ENCODE results near the gene NLRP12. TPM values are rescaled to one million over a fixed set of nuclear protein-coding genes. Genes with fewer than 3 reads are reported as not detected.
"Not testable (repeated sequence)": the region's sequence is repeated elsewhere in the genome, so short reads cannot be mapped to it uniquely, and the experiment has no call there.

Gene NLRP12
- total RNA-seq, 1 donor from 2014 or later: 1.7 TPM

DNA sequence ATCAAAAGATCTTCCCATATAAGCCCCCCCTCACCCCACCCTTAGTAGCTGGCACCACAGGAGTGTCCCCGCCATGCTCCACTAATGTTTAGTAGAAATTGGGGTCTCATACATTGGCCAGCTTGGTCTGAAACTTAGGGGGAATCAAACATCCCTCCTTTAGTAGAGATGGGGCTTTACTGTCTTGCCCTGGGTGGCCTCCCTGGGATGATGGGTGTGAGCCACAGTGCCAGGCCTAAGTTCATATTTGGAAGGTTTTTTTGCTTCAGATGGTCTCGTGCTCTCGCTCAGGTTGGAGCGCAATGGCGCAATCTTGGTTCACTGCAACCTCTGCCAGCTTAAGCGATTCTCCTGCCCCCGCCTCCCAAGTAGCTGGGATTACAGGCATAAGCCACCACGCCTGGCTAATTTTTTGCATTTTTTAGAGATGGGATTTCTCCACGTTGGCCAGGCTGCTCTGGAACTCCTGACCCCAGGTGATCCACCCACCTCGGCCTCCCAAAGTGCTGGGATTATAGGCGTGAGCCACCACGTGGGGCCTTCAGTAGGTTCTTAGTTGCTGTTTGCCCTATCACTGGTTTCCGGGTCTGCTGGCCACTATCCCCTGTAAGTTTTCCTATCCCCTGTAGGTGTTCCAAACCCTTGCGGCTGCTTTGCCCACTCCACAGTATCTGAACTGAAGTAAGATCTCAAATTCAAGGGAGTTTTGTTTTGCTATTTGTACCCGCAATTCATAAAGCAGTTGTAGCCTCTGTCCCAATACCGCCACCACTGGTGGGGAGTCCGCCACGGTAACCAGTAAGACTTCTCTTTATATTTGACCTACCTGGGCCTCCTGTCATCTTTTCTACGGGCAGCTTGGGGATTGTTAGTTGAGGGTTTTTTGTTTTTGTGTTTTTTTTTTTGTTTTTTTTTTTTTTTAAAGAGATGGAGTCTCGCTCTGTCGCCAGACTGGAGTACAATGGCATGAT, 34.1 kb downstream of the NLRP12 start:
- intact Hi-C loops (cut with DNase I): no loop called here
- no peak for ATAC-seq
- no peak for DNase-seq (ENCODE audit: low spot score)

DNA sequence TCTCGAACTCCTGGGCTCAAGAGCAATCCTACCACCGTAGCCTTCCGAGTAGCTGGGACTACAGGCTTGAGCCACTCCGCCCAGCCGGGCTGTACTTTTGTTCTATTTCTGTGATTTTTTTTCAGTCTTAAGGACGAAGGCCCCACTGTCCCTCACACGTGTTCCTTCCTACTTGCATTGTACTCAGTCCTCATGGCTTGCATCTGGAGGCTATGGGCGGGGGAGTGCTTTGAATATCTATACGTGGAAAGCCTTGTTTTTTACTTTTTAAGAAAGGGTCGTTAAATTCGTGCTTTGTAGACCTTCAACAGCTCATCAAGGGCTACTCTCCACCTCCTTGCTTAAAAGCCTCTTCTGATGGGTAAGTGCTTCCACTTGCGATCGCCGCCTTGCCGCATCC, 36.8 kb downstream of the NLRP12 start:
- intact Hi-C loops (cut with DNase I): no loop called here

DNA sequence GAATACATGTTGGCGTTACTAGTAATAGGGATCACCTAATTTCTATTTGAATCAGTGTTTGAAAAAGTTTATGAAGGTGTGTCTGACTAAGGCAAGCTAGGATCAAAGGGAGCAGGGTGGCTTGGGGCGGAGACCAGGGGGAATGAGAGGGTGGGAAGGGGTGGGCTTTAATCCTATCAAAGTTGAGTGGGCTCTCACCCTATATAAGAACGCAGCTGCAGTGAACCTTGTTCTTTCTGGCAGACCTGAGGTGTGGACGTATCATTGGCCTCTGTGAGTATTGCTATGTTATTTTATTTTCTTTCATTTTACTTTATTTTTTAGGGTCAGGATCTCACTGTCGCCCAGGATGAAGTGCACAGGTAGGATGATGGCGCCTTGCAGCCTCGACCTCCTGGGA, 37.4 kb downstream of the NLRP12 start:
- DNase-seq (ENCODE audit: low spot score) (no peak), ATAC-seq (no peak)
- intact Hi-C loops (cut with DNase I): no loop called here

More for the DNA sequence above, 36.8 kb downstream of the NLRP12 start:
- ATAC-seq: no peak
- no peak for DNase-seq (ENCODE audit: low spot score)

- no peak for DNase-seq (ENCODE audit: low spot score)
- intact Hi-C loops (cut with DNase I): no loop called here
- ATAC-seq: no peak
Observed at GRCh38 chr19:53785196-53785889, 38.8 kb downstream of the NLRP12 start.

- intact Hi-C loops (cut with DNase I): no loop called here
- no peak for ATAC-seq
- DNase-seq (ENCODE audit: low spot score): no peak
Observed at GRCh38 chr19:53782698-53783097, 41.4 kb downstream of the NLRP12 start.

DNA sequence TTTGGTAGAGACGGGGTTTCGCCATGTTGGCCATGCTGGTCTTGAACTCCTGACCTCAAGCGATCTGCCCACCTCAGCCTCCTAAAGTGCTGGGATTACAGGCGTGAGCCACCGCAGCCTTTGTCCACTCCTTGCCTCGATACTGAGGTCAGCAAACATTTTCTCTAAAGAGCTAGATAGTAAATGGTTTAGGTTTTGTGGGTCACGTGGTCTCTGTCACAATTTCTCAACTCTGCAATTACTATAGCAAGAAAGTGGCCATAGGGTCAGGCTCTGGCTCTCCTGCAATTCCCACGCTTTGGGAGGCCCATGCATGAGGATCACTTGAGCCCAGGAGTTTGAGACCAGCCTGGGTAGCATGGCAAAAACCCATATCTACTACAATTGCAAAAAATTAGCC, 42.8 kb downstream of the NLRP12 start:
- ATAC-seq; DNase-seq (ENCODE audit: low spot score); intact Hi-C loops (cut with DNase I): not testable (repeated sequence)

- intact Hi-C loops (cut with DNase I): no loop called here
- ATAC-seq: no peak
- DNase-seq (ENCODE audit: low spot score): no peak
Observed at GRCh38 chr19:53780506-53780905, 43.6 kb downstream of the NLRP12 start.

- ATAC-seq (no peak), DNase-seq (ENCODE audit: low spot score) (no peak)
- intact Hi-C loops (cut with DNase I): no loop called here
Observed at GRCh38 chr19:53775524-53775923, 48.6 kb downstream of the NLRP12 start.

GRCh38 chr19:53774491-53774890, 49.6 kb downstream of the NLRP12 start:
- DNase-seq (ENCODE audit: low spot score); intact Hi-C loops (cut with DNase I); ATAC-seq: not testable (repeated sequence)

DNA sequence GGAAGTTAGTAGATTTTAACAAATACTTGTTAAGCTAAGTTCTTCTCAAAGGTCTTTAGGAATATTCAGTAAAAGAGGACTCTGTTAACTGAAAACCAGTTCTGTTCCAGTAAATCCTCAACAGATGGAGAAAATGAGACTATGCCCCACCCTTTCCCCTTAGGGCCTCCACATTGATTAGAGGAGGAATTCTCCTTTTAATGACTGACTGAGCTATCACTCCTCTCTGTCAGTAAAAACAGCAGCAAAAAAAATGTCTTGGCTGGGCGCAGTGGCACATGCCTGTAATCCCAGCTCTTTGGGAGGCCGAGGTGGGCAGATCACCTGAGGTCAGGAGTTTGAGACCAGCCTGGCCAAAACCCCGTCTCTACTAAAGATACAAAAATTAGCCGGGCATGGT, 50.1 kb downstream of the NLRP12 start:
- intact Hi-C loops (cut with DNase I): no loop called here
- DNase-seq (ENCODE audit: low spot score) (no peak), ATAC-seq (no peak)

- intact Hi-C loops (cut with DNase I): no loop called here
- DNase-seq (ENCODE audit: low spot score): no peak
- no peak for ATAC-seq
Observed at GRCh38 chr19:53772943-53773342, 51.2 kb downstream of the NLRP12 start.

GRCh38 chr19:53771144-53771543, 53.0 kb downstream of the NLRP12 start:
- ATAC-seq: no peak

DNA sequence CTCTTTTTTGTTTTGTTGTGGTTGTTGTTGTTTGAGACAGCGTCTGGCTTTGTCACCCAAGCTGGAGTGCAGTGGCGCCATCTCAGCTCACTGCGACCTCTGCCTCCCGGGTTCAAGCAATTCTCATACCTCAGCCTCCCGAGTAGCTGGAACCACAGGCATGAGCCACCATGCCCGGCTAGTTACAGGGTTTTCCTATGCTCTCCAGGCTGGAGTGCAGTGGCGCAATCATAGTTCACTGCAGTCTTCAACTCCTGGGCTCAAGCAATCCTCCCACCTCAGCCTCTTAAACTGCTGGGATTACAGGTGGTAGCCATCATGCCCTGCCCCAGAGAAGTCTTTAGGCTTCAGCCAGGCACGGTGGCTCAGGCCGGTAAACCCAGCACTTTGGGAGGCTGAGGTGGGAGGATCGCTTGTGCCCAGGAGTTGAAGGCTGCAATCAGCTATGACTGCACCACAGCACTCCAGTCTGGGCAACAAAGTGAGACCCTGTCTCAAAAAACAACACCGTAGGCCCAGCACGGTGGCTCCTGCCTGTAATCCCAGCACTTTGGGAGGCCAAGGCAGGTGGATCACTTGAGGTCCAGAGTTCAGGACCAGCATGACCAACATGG, 54.3 kb downstream of the NLRP12 start:
- ATAC-seq; intact Hi-C loops (cut with DNase I); DNase-seq (ENCODE audit: low spot score): not testable (repeated sequence)

More at GRCh38 chr19:53771144-53771543, 53.0 kb downstream of the NLRP12 start:
- DNase-seq (ENCODE audit: low spot score): no peak
- intact Hi-C loops (cut with DNase I): no loop called here

- intact Hi-C loops (cut with DNase I): no loop called here
- ATAC-seq: no peak
- DNase-seq (ENCODE audit: low spot score): no peak
Observed at GRCh38 chr19:53768401-53768800, 55.7 kb downstream of the NLRP12 start.

- intact Hi-C loops (cut with DNase I); ATAC-seq; DNase-seq (ENCODE audit: low spot score): not testable (repeated sequence)
Observed at GRCh38 chr19:53758991-53759390, 65.1 kb downstream of the NLRP12 start.

Small RNAs within 50 kb of the gene (microRNA-seq; reads per million reads assigned to microRNA genes)
- gene MIR1283-2: not detected
- gene MIR371A: not detected
- gene MIR372: not detected
- gene MIR373: not detected
- gene MIR516A1: not detected
- gene MIR516A2: not detected
- gene MIR519A1: 2.2 reads per million
- gene MIR521-1: not detected
- gene MIR522: 6.9 reads per million, percentile 17 among the genes with 10 or more reads in this experiment
- gene MIR527: not detected

Other genes starting within 250 kb of the NLRP12 start
- not detected for gene DPRX, start 192.3 kb downstream of the NLRP12 start, total RNA-seq
- 120 TPM for gene MYADM, start 43.6 kb upstream of the NLRP12 start, total RNA-seq
- not detected for gene PRKCG, start 57.9 kb upstream of the NLRP12 start, total RNA-seq
- not detected for gene CACNG7, start 85.0 kb upstream of the NLRP12 start, total RNA-seq
- 0.22 TPM for gene CACNG8, start 138.6 kb upstream of the NLRP12 start, total RNA-seq
- gene CACNG6, start 167.3 kb upstream of the NLRP12 start, total RNA-seq: not detected
- 0.76 TPM for gene VSTM1, start 239.6 kb upstream of the NLRP12 start, total RNA-seq